Loucy (cell line): ENCODE measurements around the gene ADGRG7.
A peak's percentile ranks its signal among the peaks of the same experiment; 100 is the strongest.

Experiments used
- H2AFZ ChIP-seq: fragments of 200-600 bp; sonication (generic); 2 replicates; pipeline ENCODE4 v1.6.0; 2016; ENCODE audit warnings: antibody characterized with exemption, mild to moderate bottlenecking, low read length, moderate library complexity
- H3F3A ChIP-seq: fragments of 200-600 bp; 2 replicates; pipeline ENCODE4 v1.6.0; 2016; ENCODE audit warnings: antibody characterized with exemption, low read depth, mild to moderate bottlenecking
- H3K27me3 ChIP-seq: fragments of 200-600 bp; sonication (generic); 2 replicates; pipeline ENCODE4 v1.6.1; 2014; ENCODE audit warnings: low read length, mild to moderate bottlenecking; ENCODE audit not compliant: insufficient read depth, poor library complexity, severe bottlenecking
- H3K36me3 ChIP-seq: fragments of 200-600 bp; sonication (generic); 2 replicates; pipeline ENCODE4 v1.6.1; 2016; ENCODE audit warnings: low read length; ENCODE audit not compliant: insufficient read depth
- H3K4me1 ChIP-seq: fragments of 200-600 bp; sonication (generic); 2 replicates; pipeline ENCODE4 v1.5.1; 2014; ENCODE audit warnings: low read length, mild to moderate bottlenecking; ENCODE audit not compliant: insufficient read depth, poor library complexity, severe bottlenecking
- H3K4me2 ChIP-seq: fragments of 200-600 bp; sonication (generic); 2 replicates; pipeline ENCODE4 v1.6.0; 2014; ENCODE audit warnings: antibody characterized with exemption, low read length, low read depth, mild to moderate bottlenecking; ENCODE audit not compliant: poor library complexity, severe bottlenecking
- H3K4me3 ChIP-seq: fragments of 200-600 bp; sonication (generic); 2 replicates; pipeline ENCODE4 v1.5.1; 2014; ENCODE audit warnings: low read length, mild to moderate bottlenecking, mixed read lengths; ENCODE audit not compliant: poor library complexity, severe bottlenecking
- H3K79me2 ChIP-seq: fragments of 200-600 bp; sonication (generic); 2 replicates; pipeline ENCODE4 v1.6.1; 2014; ENCODE audit warnings: low read length; ENCODE audit not compliant: insufficient read depth
- H3K9ac ChIP-seq: fragments of 200-600 bp; sonication (generic); 2 replicates; pipeline ENCODE4 v1.6.0; 2014; ENCODE audit warnings: mild to moderate bottlenecking, low read depth, low read length, moderate library complexity; ENCODE audit not compliant: poor library complexity, severe bottlenecking
- H3K9me2 ChIP-seq: fragments of 200-600 bp; sonication (generic); replicated peaks from 2 replicates; pipeline ENCODE4 v1.6.1; 2016; ENCODE audit warnings: low read depth, low read length, mixed read lengths
- H3K9me3 ChIP-seq: fragments of 200-600 bp; sonication (generic); 2 replicates; pipeline ENCODE4 v1.6.1; 2014; ENCODE audit warnings: mild to moderate bottlenecking, antibody characterized with exemption, low read length, low read depth; ENCODE audit not compliant: insufficient read depth
- H4K20me1 ChIP-seq: fragments of 200-600 bp; sonication (generic); 2 replicates; pipeline ENCODE4 v1.6.0; 2014; ENCODE audit warnings: antibody characterized with exemption, low read length, mild to moderate bottlenecking; ENCODE audit not compliant: insufficient read depth, poor library complexity, severe bottlenecking
- EZH2phosphoT487 ChIP-seq: fragments of 200-600 bp; IDR thresholded peaks from 2 replicates; pipeline ENCODE4 v1.6.1; 2018; ENCODE audit warnings: antibody characterized with exemption, mild to moderate bottlenecking, moderate library complexity, borderline replicate concordance
- TF ChIP-seq, protein P1 (sequence below): fragments of 200-600 bp; sonication (generic); conservative IDR thresholded peaks from 2 replicates; pipeline ENCODE4 v1.5.1; 2014; ENCODE audit warnings: mild to moderate bottlenecking, antibody characterized with exemption, low read length

The ADGRG7 gene

DNA sequence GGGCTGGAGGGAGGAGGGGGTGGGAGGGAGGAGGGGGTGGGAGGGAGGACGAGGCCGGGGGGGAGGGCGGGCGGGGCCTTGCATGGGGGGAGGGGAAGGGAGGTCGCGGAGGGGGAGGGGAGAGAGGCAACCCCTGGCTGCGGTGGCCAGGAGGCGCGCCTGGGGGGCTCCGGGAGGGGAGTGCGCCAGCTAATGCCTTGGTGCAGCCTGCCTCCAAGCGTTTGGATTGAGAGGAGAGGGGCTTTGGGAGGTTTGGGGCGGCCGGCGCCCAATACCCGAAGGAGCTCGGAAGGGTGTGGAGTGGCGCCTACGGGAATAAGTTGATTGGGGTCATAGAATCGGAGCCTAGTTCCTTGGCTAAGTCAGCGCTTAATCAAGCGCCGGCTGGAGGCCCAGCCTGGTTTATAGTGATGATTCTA is 100.5 kb downstream of the ADGRG7 start:
- H3K9me2 ChIP-seq: no peaks in the 10 kb centered on the region; the same call in 1 of the 2 replicates
- peak overlapping the region; percentile 91 for H3K4me3 ChIP-seq
- H3K27me3 ChIP-seq: peaks cover 40% of the 10 kb centered on the region
- peak overlapping the region; percentile 91 for H3K4me2 ChIP-seq
- H3K36me3 ChIP-seq: peaks cover 2% of the 10 kb centered on the region; the same call in 1 of the 2 replicates
- H3K4me1 ChIP-seq: peaks cover 41% of the 10 kb centered on the region
- H3F3A ChIP-seq: no peaks in the 10 kb centered on the region
- peaks cover 50% of the 10 kb centered on the region for H4K20me1 ChIP-seq
- no peak overlapping the region; the same call in 1 of the 2 replicates for H2AFZ ChIP-seq
- H3K9me3 ChIP-seq: no peaks in the 10 kb centered on the region
- H3K79me2 ChIP-seq: peaks cover 51% of the 10 kb centered on the region
- TF ChIP-seq, protein P1, sequence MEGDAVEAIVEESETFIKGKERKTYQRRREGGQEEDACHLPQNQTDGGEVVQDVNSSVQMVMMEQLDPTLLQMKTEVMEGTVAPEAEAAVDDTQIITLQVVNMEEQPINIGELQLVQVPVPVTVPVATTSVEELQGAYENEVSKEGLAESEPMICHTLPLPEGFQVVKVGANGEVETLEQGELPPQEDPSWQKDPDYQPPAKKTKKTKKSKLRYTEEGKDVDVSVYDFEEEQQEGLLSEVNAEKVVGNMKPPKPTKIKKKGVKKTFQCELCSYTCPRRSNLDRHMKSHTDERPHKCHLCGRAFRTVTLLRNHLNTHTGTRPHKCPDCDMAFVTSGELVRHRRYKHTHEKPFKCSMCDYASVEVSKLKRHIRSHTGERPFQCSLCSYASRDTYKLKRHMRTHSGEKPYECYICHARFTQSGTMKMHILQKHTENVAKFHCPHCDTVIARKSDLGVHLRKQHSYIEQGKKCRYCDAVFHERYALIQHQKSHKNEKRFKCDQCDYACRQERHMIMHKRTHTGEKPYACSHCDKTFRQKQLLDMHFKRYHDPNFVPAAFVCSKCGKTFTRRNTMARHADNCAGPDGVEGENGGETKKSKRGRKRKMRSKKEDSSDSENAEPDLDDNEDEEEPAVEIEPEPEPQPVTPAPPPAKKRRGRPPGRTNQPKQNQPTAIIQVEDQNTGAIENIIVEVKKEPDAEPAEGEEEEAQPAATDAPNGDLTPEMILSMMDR: 0 out of 2 replicates have a peak, but pooled peaks have one; percentile 16
- TF ChIP-seq EZH2phosphoT487: no peak
- peak overlapping the region; percentile 84 for H3K9ac ChIP-seq

DNA sequence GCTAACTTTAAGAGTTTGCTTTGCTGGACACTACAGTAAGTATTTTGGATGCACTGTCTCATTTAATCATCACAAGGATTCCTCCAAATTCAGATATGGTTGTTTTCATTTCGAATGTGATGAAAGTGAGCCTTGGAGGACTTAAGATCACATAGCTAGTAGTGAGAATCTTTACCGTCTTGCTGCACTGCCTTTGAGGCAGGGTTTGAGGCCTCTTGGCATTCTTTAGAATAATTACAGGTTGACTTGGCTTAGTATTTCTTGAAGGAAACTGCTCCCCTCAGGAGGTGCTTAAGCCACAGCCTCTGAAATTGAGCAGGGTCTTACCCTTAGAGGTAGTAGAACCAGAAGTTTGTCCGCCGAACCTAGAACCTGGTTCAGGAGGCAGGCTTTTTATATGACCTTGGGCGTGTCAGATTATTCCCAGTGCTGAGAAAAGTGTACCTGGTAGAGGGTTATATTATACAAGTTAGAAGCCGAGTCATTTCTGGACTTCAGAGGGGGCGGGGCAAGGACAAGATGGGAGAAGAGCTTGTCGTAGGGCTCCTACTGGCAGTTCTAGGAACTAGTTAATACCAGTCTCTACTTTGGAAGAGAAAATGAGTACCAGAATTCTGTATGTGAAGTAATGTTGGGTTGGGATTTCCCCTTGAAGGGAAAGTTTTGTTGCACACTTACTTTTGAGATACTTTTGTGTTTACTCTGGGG is 101.0 kb downstream of the ADGRG7 start:
- Histone ChIP-seq H3K9me3 (no peaks in the 10 kb centered on the region), H4K20me1 (peaks cover 56% of the 10 kb centered on the region), H3K36me3 (peaks cover 8% of the 10 kb centered on the region), H3K4me2 (peak overlapping the region; percentile 91), H3K9ac (peak overlapping the region; percentile 84), H3K79me2 (peaks cover 56% of the 10 kb centered on the region), H3K4me3 (peak overlapping the region; percentile 91), H3K27me3 (peaks cover 34% of the 10 kb centered on the region), H3K9me2 (no peaks in the 10 kb centered on the region; the same call in 1 of the 2 replicates), H3K4me1 (peaks cover 47% of the 10 kb centered on the region), H3F3A (no peaks in the 10 kb centered on the region), H2AFZ (no peak overlapping the region)
- no peak for TF ChIP-seq EZH2phosphoT487
- TF ChIP-seq, protein P1: peak; percentile 36

DNA sequence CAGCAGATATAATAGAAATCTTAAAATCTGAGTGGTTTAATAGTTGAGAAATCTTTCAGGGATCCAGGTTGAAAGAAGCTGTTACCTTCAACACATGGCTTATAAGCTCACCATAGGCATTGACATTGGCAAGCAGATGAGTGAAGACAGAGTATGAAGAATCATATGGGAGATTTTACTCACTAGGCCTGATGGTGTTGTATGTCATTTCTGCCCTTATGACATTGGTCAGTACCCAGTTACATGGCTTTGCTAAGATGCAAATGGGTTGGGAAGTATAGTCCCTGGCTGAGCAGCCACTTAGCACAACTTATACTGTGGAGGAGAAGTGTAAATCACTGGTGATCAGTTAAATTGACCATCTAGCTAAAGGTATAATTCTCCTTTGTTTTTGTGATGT is 105.8 kb downstream of the ADGRG7 start:
- Histone ChIP-seq H3K9me2 (no peaks in the 10 kb centered on the region), H2AFZ (no peak overlapping the region), H3K4me1 (peaks cover 76% of the 10 kb centered on the region), H3K4me2 (peak overlapping the region; percentile 91), H3K27me3 (no peaks in the 10 kb centered on the region), H3K79me2 (peaks cover 100% of the 10 kb centered on the region), H3K9ac (peak overlapping the region; percentile 38), H3K9me3 (no peaks in the 10 kb centered on the region), H3K36me3 (peaks cover 26% of the 10 kb centered on the region), H3K4me3 (peak overlapping the region; percentile 91), H4K20me1 (peaks cover 100% of the 10 kb centered on the region), H3F3A (no peaks in the 10 kb centered on the region)
- TF ChIP-seq, protein P1: no peak
- TF ChIP-seq EZH2phosphoT487: no peak
